Nephron progenitor cell (in vitro differentiated cells): ENCODE results near the gene NCK2.

Experiments used
- DNase-seq: peaks from one replicate; pipeline ENCODE4 v3.0.0; 2021
- H3K27ac Mint-ChIP-seq: 2 replicates; pipeline ENCODE4 v1.8.0; 2021; ENCODE audit warnings: mild to moderate bottlenecking, moderate library complexity, mixed read lengths
- H3K27me3 Mint-ChIP-seq: 2 replicates; pipeline ENCODE4 v1.8.0; 2021; ENCODE audit warnings: mild to moderate bottlenecking, low read depth, mixed read lengths; ENCODE audit not compliant: poor library complexity
- H3K36me3 Mint-ChIP-seq: 2 replicates; pipeline ENCODE4 v1.8.0; 2021; ENCODE audit warnings: low read depth, mixed read lengths
- H3K4me1 Mint-ChIP-seq: 2 replicates; pipeline ENCODE4 v1.8.0; 2021; ENCODE audit warnings: mixed read lengths
- H3K4me3 Mint-ChIP-seq: 2 replicates; pipeline ENCODE4 v1.8.0; 2021; ENCODE audit warnings: mild to moderate bottlenecking, moderate library complexity, mixed read lengths
- H3K9me3 Mint-ChIP-seq: 2 replicates; pipeline ENCODE4 v1.8.0; 2021; ENCODE audit warnings: mild to moderate bottlenecking, moderate library complexity, mixed read lengths
- TF ChIP-seq, protein P1 (sequence below): fragments of 200-600 bp; sonication (generic); IDR thresholded peaks from 2 replicates; pipeline ENCODE4 v1.5.0; 2021; ENCODE audit warnings: antibody characterized with exemption

The NCK2 gene

DNA sequence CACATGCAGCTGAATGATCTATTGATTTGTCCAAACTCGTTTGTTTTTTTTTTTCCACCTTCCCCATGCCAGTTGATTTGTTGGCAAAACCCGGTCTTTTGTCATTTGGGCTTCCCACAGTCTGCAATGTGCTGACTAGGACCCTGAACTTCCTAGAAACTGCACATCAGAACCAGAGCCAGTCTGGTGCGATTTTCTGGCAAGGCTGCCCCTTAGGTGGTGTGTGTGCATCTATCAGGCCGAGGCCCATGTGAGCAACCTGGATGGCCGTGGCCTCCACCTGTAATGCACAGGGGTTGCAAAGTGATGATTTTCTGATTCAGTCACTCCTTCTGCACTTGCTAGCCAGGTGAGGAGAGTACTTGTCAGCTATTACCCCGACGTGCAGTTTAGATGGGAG is 47.8 kb downstream of the NCK2 start:
- no peaks in the 10 kb centered on the region for H3K27me3 Mint-ChIP-seq
- H3K9me3 Mint-ChIP-seq, result peaks cover 6% of the 10 kb centered on the region
- H3K27ac Mint-ChIP-seq, result no peak overlapping the region
- H3K4me3 Mint-ChIP-seq, result no peak overlapping the region
- peaks cover 26% of the 10 kb centered on the region for H3K36me3 Mint-ChIP-seq
- TF ChIP-seq, protein P1, sequence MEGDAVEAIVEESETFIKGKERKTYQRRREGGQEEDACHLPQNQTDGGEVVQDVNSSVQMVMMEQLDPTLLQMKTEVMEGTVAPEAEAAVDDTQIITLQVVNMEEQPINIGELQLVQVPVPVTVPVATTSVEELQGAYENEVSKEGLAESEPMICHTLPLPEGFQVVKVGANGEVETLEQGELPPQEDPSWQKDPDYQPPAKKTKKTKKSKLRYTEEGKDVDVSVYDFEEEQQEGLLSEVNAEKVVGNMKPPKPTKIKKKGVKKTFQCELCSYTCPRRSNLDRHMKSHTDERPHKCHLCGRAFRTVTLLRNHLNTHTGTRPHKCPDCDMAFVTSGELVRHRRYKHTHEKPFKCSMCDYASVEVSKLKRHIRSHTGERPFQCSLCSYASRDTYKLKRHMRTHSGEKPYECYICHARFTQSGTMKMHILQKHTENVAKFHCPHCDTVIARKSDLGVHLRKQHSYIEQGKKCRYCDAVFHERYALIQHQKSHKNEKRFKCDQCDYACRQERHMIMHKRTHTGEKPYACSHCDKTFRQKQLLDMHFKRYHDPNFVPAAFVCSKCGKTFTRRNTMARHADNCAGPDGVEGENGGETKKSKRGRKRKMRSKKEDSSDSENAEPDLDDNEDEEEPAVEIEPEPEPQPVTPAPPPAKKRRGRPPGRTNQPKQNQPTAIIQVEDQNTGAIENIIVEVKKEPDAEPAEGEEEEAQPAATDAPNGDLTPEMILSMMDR, result no peak
- H3K4me1 Mint-ChIP-seq, result peaks cover 75% of the 10 kb centered on the region
- DNase-seq, result no peak

DNA sequence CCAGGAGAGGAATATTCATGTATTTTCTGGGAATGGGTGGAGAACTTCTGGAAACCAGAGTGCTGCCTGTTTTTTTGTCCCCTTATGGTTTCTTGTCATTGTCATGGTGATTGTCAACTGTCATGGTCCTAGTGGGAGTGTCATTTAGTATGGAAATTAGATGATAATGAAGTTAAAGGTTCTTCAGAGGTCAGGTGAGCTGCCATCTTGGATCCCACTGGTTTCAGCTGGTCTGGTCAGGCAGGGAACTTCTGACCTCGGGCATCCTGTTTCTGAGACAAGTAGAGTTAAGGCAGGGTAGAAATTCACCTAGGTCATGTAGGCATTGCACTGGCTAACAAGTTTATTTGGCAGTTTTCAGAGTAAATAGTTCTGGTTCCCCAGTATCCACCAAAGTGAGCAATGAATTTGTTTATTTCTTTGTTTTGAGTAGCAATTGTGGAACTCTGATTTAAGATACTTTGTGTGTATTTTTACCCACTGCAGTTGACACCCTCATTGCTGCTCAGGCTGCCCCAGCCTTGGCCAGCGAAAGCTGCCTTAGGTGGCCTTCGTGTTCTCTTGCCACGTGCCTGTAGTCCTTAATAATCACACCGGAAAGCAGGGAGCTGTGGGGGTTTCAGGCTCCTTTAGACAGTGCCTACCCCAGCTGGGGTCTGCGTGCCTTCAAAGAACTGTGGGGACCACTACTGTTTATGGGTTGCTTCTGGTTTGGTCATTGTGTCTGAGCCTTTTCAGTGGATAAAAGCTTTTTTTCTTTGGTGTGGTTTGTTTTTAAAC is 48.7 kb downstream of the NCK2 start:
- Mint-ChIP-seq H3K27me3 (no peaks in the 10 kb centered on the region), H3K9me3 (peaks cover 6% of the 10 kb centered on the region), H3K27ac (no peak overlapping the region), H3K36me3 (peaks cover 26% of the 10 kb centered on the region), H3K4me1 (peaks cover 79% of the 10 kb centered on the region), H3K4me3 (no peak overlapping the region)
- no peak for DNase-seq
- TF ChIP-seq, protein P1, result no peak

DNA sequence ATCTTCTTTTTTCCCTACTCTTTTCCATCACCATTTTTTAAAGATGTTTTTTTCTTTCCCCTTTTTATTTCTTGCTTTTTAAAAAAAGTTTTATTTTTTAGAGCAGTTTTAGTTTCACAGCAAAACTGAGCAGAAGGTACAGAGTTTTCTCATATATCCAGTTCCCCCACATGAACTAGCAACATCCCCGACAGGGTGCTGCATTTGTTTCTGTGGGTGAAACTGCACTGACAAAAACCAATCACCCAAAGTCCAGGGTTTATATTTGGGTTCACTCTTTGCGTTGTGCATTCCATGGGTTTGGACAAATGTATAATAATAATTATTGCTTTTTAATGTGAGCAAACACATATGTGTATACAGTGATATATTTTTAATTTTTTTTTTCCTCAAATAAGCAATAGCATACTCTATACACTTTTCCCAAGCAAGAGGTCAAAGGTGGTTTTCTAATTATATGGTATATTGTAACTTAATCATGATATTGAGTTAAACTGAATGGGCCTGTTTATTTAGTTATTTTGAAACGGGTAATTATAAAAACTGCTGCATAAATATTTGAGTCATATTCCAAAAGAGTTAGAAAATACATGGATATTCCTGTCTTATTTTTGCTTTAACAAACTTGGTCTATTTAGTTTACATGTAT is 50.3 kb downstream of the NCK2 start:
- TF ChIP-seq, protein P1, result no peak
- no peak for DNase-seq
- H3K9me3 Mint-ChIP-seq, result peaks cover 6% of the 10 kb centered on the region
- peaks cover 31% of the 10 kb centered on the region for H3K36me3 Mint-ChIP-seq
- H3K4me1 Mint-ChIP-seq, result peaks cover 77% of the 10 kb centered on the region
- H3K27ac Mint-ChIP-seq, result peak overlapping the region; percentile 66
- no peaks in the 10 kb centered on the region for H3K27me3 Mint-ChIP-seq
- H3K4me3 Mint-ChIP-seq, result no peak overlapping the region

DNA sequence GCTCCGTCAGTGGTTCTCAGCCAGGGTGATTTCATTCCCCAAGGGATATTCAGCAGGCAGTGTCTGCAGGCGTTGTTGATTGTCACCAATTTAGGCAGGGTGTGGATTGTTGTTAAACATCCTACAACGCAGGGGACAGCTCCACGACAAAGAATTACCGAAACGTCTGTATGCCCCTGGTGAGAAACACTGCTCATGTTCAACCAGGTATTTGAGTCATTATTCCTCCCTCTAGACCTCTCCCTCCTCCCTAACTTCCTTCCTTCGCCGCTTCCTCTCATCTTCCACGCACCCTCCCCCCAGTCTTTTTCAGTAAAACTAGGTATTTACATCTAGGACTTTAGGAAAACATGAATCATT is 50.8 kb downstream of the NCK2 start:
- peaks cover 6% of the 10 kb centered on the region for H3K9me3 Mint-ChIP-seq
- DNase-seq, result no peak
- H3K27ac Mint-ChIP-seq, result peak overlapping the region; percentile 11
- H3K27me3 Mint-ChIP-seq, result no peaks in the 10 kb centered on the region
- TF ChIP-seq, protein P1, result no peak
- H3K36me3 Mint-ChIP-seq, result peaks cover 35% of the 10 kb centered on the region
- peaks cover 81% of the 10 kb centered on the region for H3K4me1 Mint-ChIP-seq
- peak overlapping the region; percentile 19 for H3K4me3 Mint-ChIP-seq

DNA sequence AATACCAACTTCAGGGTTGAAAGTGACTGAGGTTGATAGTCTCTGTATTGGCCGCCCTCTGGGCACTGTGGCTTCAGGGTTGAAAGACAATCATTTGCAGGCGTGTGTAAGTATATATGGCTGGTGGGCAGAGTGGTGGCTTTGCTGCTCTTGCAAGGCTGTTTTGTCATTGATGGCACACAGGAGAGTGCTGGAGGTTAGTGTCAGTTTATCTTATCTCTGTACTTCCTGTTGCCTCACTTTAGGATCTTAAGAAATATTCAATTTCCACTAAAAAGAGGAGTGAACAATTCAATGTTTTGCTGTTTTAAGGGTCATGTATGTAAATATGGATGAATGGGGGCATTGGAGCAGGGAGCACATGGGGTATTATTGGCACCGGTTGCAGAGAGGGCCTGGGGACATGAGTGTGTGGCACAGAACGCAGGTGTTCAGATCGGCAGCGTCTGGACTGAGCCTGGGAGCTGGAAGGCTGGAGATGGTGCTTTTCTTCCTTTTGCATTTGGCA is 51.5 kb downstream of the NCK2 start:
- Mint-ChIP-seq H3K27ac (peak overlapping the region; percentile 78), H3K36me3 (peaks cover 35% of the 10 kb centered on the region), H3K4me3 (no peak overlapping the region), H3K27me3 (no peaks in the 10 kb centered on the region), H3K9me3 (peaks cover 6% of the 10 kb centered on the region), H3K4me1 (peaks cover 82% of the 10 kb centered on the region)
- no peak for DNase-seq
- TF ChIP-seq, protein P1, result no peak
